Measurements from ENCODE around the gene ULK4.
"Not testable (repeated sequence)": the region's sequence is repeated elsewhere in the genome, so short reads cannot be mapped to it uniquely, and the experiment has no call there.

Gene ULK4

DNA sequence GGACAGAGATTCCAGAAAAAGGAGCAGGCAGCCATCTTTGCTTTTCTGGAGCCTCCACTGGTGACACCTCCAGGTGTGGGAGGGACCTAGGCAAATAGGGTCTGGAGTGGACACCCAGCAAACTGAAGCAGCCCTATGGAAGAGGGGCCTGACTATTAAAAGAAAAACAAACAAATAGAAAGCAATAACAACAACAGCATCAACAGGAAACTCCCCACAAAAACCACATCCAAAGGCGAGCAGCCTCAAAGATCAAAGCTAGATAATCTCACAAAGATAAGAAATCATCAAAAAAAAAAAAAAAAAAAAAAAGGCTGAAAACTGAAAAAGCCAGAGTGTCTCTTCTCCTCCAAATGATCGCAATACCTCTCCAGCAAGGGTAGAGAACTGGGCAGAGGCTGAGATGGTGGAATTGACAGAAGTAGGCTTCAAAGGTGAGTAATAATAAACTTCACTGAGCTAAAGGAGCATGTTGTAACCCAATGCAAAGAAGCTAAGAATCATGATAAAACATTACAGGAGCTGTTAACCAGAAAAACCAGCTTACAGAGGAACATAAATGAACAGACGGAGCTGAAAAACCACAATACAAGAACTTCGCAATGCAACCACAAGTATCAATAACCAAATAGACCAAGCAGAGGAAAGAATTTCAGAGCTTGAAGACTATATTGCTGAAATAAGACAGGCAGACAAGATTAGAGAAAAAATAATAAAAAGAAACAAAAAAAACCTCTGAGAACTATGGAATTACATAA, 537.2 kb downstream of the ULK4 start:
- no peak for DNase-seq

DNA sequence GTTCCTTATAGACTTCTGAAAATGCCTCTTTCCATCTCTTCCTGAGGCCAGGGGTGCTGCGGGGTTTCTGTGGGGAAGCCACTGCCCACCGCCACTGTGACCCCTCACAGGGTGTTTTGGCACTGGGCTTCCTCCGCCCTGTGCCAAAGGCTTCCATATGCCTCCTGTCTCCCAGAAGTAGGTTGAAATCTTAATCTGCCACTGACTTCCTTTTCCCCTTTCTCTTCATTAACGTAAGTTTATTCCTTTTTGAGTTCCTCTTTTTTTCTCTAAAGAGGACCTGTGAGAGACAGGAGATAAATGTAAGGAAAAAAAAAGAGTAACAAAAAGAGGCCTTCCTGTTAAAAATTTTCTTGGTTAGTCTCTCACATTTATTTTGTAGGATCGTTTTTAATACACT, 542.1 kb downstream of the ULK4 start:
- no peak for DNase-seq

DNA sequence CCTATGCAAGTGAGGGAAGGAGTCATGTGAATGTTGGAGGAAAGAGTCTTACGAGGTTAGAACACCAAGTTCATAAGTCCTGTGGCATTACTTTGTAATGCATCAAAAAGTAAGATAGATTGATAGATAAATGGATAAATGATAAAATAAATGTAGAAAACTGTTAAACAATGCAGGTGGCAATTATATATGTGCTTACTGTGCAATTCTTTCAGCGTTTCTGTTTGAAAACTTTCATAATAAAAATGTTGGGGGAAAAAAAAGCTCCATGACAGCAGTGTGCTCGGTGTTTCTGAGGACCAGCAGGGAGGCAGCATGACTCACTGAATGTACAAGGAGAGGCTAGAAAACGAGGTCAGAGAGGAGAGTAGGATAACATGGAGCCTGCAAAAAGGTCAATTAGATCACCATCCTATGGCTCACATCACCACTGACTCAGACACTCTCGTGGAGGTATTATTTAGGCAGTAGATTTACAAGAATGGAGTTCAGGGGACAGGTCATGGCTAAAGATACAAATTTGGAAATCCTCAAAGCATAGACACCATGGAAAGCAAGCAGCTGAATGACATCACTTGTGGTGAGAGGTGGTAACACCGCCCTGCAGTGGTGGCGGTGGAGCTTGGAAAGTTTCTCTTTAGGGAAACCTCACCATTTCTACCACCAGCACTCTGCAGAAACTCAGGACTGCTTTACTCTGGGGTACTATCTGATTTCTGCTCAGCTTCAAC, 542.8 kb downstream of the ULK4 start:
- no peak for DNase-seq

DNA sequence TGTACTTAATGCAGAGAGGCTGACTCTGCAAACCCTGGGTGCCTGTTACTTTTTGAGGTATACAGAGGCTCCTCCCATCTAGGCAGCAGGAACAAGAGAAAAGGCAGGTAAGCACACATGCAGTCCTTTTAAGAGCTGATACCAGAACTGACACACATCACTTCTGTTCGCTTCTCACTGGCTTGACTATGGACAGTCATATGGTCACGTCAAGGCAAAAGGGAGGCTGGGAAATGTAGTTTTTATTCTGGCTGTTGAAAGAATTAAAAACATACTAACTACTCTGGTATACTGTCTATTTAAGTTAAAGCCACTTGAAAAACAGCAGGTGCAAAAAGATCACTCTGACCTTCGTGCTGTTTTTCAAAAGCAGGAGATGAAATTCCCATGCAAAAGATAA, 544.3 kb downstream of the ULK4 start:
- no peak for DNase-seq

DNA sequence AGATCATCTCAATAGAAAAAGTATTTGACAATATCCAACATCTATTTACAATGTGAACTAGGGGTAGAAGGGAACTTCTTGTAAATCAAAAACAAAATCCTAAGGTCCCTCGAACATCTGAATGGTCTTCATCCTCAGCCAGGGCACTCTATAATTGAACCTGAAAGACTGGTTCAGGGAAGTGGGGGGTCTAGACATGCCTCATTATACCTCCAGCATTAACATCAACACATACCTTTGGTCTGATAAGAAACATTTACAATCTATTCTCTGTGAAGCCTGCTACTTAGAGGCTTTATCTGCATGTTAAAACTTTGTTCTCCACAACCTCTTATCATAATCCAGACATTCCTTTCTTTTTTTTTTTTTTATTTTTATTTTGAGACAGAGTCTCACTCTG, 550.8 kb downstream of the ULK4 start:
- DNase-seq: no peak

DNA sequence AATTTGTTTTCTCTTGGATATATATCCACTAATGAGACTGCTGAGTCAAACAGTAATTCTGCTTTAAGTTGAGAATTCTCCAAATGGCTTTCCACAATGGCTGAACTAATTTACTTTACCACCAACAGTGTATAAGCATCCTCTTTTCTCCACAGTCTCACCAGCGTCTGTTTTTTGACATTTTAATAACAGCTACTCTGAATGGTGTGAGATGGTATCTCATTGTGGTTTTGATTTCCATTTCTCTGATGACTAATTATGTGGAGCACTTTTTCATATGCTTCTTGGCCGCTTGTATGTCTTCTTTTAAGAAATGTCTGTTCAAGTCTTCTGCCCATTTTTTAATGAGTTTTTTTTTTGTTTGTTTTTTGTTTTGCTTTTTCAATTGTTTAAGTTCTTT, 556.4 kb downstream of the ULK4 start:
- DNase-seq: no peak

DNA sequence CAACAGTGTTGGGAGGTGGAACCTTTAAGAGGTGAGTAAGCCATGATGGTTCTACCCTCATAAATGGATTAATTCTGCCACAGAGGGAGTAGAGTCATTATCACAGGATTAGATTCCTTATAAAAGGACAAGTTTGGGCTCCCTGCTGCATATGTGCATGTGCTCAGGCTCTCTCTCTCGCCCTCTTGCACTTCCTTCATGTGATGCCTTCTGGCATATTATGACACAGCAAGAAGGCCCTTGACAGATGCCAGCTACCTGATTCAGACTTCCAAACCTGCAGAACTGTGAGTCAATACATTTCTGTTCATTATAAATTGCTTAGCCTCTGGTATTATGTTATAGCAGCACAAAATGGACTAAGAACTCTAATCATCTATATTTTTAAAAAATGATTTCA, 557.3 kb downstream of the ULK4 start:
- no peak for DNase-seq

DNA sequence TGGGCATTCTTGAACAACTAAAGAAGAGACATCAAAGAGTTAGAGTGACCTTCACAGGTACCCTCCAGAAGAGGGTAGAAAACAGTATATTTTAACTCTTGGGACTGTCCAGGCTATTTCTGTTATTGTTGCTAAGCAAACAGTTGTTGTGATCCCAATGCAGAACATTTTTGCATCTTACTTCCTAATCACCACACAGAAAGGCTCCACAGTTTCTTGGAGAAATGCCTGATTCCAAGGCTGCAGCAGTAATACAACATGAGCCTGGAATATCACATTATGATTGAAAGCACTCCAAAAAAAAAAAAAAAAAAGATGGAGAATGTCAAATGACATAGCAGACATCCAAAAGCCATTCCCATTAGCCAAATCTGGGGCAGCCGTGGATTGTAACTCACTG, 567.0 kb downstream of the ULK4 start:
- DNase-seq: no peak

DNA sequence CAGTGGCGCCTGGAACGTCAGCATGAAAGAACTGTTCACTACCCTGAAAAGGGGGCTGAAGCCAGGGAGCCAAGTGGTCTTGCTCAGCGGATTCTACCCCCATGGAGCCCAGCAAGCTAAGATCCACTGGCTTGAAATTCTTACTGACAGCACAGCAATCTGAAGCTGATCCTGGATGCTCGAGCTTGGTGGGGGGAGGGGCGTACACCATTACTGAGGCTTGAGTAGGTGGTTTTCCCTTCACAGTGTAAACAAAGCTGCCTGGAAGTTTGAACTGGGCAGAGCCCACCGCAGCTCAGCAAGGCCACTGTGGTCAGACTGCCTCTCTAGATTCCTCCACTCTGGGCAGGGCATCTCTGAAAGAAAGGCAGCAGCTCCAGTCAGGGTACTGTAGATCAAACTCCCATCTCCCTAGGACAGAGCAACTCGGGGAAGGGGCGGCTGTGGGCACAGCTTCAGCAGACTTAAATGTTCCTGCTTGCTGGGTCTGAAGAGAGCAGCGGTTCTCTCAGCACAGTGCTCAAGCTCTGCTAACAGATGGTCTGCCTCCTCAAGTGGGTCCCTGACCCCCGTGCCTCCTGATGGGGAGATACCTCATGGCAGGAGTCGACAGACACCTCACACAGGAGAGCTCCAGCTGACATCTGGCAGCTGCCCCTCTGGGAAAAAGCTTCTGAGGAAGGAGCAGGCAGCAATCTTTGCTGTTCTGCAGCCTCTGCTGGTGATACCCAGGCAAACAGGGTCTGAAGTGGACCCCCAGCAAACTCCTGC, 591.0 kb downstream of the ULK4 start:
- not testable (repeated sequence) for DNase-seq

DNA sequence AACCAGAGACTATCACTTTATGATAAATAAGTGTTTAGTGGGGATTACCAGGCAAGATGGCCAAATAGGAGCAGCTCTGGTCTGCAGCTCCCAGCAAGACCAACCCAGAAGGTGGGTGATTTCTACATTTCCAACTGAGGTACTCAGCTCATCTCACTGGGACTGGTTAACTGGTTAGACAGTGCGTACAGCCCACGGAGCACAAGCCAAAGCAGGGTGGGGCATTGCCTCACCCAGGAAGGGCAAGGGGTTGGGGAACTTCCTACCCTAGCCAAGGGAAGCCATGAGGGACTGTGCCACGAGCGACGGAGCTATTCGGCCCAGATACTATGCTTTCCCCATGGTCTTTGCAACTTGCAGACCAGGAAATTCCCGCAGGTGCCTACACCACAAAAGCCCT, 591.6 kb downstream of the ULK4 start:
- DNase-seq: no peak

DNA sequence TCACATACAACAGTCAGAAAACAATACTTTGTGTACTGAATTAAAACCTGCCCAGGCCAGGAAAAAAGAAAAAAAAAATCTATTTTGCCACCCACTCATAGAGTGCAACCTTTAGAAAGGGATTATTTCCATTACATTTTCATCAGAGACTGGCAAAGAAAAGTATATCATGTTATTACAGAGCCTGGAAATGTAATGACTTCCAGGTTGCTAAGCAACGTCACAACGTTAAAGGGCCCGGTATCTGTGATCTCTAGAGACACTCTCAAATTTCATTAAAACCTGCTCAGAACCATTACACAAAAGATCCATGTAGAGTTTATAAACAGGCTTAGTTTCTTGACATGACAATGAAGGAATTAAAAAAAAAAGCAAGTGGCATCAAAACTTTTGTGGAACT, 592.1 kb downstream of the ULK4 start:
- no peak for DNase-seq

DNA sequence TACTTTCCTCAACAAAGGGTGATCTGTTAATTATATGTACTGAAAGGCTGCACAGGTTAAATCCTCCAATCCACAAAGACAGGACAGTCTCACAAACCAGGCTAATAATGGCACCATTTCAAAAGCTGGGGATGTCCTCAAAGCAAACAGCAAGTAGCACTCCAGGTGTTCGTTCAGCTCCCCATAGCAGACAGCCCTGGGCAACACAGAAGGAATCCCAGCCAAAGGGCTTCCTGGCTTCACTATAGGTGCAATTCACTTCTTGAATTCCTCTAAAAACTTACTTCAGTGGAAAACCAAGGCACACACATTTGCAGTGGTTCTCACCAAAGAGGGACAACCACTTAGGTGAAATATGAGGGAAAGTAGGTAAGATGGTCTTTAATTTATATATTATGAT, 595.9 kb downstream of the ULK4 start:
- no peak for DNase-seq

DNA sequence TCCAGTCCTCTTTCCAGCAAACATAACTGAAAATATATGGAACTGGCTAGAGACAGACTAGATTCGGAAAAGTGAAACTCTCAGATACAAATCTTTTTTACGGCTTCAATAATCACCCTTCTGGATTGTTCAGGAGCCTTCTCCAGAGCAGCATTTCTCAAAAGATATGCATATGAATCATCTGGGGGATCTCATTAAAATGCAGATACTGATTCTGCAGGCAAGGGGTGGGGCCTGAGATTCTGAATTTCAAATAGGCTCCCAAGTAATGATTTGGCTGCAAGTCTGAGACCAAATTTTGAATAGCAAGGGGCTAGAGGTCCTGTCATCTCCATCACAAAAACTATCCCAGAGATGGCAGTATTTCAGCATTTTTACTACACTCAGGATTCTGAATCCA, 597.2 kb downstream of the ULK4 start:
- DNase-seq: no peak

DNA sequence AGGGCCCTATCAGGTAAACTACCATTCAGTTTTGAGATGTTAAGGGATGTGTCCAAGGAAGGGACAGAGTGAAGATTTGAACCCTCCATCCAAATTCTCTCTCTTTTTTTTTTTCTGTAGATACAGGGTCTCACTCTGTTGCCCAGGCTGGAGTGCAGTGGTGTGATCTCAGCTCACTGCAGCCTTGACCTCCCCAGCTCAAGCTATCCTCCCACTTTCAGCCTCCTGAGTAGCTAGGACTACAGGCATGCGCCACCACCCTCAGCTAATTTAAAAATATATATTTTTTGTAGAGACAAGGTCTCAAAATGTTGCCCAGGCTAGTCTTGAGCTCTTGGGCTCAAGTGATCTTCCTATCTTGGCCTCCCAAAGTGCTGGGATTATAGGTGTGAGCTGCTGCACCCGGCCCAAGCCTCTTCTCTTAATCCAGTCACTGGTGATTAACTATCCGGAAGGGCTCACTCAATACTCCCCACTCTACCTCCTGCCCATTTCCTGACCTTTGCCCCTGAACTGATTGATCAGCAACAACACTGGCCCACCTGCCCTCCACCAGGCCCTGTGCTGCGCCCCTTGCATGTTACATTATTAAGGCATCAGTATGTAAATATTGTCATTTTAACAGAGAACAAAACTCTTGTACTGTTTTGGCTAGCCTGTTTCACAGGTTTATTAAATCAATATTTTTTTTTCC, 597.9 kb downstream of the ULK4 start:
- no peak for DNase-seq

DNA sequence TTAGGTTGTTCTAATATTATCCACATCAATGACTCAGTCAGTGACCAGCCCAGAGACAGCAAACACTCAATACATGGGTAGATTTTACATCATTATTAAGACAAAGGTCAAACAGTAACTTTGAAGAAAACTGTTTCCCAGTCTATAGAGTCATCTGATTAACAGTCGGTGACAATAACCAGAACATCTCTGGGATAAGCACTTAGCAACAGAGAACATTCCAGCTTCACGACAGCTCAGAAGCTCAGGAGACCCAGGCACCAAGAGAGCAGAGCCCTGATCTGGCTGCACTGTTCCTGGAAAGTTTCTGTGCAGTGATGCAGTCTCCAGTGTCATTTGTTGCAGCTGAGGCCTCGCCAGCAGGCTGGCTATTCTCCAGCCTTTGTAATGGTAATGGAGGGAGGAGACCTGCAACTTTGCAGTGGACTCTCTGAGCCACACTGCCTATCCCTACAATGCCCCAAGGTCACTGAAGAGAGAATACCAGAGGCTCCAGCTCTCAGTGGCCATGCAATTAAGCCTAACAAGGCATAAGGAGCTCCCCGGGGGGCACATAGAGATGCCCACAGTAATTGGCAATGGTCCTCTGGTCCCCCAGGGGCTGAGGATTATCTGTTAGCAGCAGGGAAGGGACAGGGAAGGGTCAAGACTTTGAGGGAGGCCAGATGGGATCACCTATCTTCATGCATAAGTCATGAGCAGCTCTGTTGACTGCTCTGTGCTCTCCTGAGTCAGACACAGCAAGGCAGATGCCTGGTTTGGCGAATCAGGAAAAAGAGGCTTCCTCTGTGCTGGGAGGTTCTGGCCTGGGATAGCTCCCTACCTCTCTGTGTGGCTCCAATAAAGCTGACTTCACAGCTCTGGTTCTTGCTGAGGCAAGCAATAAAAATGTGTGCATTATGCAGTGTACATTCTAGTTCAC, 599.0 kb downstream of the ULK4 start:
- DNase-seq: no peak

DNA sequence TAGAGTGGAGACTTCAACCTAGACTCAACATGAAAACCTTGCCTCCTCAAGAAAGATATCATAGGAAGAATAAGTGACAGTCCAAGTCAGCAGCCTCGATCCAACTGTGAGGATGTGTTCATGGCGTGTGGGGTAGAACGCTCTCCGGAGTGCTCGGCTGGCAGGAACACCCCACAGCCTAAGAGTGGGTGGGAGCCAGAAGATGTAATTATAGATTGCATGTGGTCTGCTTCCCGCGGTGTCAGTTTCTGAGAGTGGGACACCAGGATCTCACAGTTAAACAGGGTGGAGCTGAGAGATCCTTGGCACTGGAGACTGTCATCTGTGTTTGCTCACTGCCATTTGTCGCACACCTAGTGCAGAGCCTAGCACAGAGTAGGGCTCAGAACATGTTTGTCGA, 604.6 kb downstream of the ULK4 start:
- DNase-seq: no peak

DNA sequence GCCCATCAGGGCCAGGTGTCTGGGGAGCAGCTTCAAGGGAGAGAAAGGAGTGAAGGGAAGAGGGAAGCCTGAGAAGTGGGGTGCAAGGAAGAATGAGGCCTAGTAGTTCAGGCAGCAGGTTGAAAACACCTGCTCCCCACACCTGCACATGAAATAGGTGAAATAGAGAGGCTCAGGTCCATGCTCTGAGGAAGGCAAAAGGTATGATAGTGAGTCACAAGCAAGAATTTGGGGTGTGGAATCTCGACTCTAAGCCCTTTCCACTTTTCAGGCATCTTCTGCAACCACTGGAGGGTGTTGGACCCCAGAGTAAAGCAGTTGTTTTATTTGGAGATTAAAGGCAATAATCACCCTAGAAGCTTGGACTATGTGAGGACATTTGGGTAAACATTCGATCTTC, 605.1 kb downstream of the ULK4 start:
- no peak for DNase-seq

DNA sequence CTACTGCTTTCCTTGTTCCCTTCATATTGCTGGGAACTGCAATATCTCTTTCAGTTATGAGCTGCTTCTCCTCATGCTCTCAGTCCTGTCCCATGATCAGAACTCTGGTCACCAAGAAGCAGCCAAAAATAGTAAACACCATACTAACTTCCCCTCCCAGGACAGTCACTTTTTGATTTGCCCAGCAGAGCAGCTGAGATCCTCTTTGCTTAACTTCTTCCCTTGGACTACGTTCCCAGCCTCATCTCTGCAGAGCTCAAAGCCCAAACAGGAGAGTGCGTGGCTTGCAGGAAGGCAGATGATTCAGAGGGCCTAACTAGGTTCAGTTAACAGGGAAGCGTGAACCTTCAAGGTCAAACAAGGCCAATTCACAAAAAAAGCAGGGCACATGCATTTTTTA, 609.4 kb downstream of the ULK4 start:
- DNase-seq: no peak

DNA sequence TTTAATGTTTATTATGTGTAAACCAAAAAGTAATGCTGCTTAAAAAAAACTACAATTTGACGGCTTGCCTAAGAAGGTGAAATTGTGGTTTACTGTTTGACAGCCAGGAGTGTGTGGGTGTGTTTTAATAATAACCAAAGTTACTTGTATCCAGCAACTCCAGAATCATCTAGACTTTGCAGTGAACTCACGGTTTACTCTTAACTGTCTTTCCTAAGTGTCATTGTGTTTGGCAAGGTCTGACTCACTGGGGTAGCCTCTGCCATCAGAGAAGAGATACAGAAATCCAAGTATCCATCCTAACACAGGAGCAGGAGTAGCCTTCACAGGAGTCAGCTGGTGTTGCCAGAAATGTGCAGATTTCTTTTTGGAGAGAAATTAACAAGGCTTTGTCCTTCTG, 611.5 kb downstream of the ULK4 start:
- DNase-seq: no peak

DNA sequence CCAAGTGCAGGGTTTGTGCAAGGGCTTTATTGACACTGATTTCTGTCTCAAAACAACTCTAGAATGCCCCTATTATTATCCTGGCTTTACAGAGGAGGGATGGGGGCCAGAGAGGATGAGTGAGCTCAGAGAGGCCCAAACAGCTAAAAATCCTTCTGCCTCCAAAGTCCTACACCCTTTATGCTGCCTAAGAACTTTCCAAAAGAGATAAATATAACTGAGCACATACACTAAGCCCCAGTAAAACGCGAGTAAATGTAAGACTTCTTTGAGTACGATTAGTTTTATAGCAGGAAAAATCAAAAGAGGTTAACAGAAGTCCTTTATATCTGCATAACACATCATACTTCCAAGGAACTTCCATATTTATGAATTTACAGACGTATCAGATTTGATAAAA, 613.5 kb downstream of the ULK4 start:
- no peak for DNase-seq

DNA sequence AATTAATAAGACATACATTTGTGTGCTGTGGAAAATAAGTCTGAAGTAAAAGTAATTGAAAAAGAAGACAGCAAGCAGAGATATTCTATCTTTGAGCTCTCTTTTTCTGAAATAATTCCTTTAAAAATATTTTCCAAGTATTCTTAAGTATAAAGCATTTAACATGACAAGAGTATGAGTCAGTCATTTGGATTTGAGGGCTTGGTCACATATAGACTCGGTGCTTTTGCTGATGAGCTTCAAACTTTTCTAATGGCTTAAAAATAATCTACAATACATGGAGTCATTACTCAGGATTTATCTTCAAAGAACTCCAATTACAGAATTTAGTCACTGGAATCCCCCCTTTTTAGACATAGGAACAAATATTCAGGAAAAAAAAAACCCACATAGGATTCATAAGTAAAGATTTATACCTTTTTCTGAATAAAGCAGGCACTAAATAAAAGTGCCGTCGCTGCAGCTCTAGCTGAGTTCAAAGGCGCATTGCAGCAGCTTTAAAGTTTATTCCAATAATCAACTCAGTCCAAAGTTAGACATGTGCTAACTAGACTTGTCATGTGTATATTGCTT, 615.1 kb downstream of the ULK4 start:
- no peak for DNase-seq

DNA sequence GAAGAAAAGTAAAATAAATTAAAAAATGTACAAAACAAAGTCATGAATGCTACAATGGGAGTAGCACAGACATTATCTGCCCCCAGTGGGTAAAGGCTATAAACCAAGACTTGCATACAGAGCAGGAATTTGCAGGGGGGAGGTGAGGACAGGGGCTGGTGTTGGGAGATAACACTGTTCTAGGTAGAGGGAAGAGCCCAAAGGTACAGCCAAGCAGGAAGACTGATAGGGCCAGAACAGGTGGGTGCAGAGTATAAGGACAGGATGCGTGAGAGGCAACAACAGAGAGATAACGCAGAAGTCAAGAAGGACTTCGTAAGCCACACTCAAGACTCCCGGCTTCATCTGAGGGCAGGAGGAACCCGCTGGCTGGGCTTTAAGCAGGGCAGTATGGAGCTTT, 616.1 kb downstream of the ULK4 start:
- DNase-seq: no peak
